Osteoblast (primary cell): ENCODE results near the gene GPR17. TPM values are rescaled to one million over a fixed set of nuclear protein-coding genes. Genes with fewer than 3 reads are reported as not detected.

Experiments
- DNase-seq: peaks from one replicate; pipeline ENCODE4 v3.0.0; 2011; ENCODE audit warnings: low spot score, mixed read lengths; ENCODE audit not compliant: insufficient read length; ENCODE audit errors: missing footprints
- H2AFZ ChIP-seq: 2 replicates; pipeline ENCODE4 v1.6.0; 2011; ENCODE audit warnings: mild to moderate bottlenecking, low read length
- H3K27ac ChIP-seq: 2 replicates; pipeline ENCODE4 v1.5.1; 2011; ENCODE audit warnings: mild to moderate bottlenecking, low read depth, low read length, moderate library complexity
- H3K27me3 ChIP-seq: 2 replicates; pipeline ENCODE4 v1.6.0; 2012; ENCODE audit warnings: mild to moderate bottlenecking, control low read depth, inconsistent platforms, low read length, moderate library complexity; ENCODE audit not compliant: insufficient read depth
- H3K36me3 ChIP-seq: 2 replicates; pipeline ENCODE4 v1.5.1; 2011; ENCODE audit warnings: mild to moderate bottlenecking, low read length, control low read depth, moderate library complexity; ENCODE audit not compliant: insufficient read depth
- H3K4me1 ChIP-seq: 2 replicates; pipeline ENCODE4 v1.5.1; 2011; ENCODE audit warnings: mild to moderate bottlenecking, low read length, control low read depth, moderate library complexity; ENCODE audit not compliant: insufficient read depth
- H3K4me2 ChIP-seq: 2 replicates; pipeline ENCODE4 v1.6.0; 2011; ENCODE audit warnings: mild to moderate bottlenecking, low read length; ENCODE audit not compliant: insufficient read depth
- H3K4me3 ChIP-seq: fragments of 200-600 bp; sonication (generic); 3 replicates; pipeline ENCODE4 v1.5.1; 2012; ENCODE audit warnings: mild to moderate bottlenecking, low read length, inconsistent platforms; ENCODE audit not compliant: insufficient read depth
- H3K79me2 ChIP-seq: 2 replicates; pipeline ENCODE4 v1.6.0; 2012; ENCODE audit warnings: mild to moderate bottlenecking, low read length, control low read depth, inconsistent platforms; ENCODE audit not compliant: insufficient read depth
- H3K9me3 ChIP-seq: 2 replicates; pipeline ENCODE4 v1.5.1; 2011; ENCODE audit warnings: low read depth, low read length, control low read depth
- H4K20me1 ChIP-seq: 2 replicates; pipeline ENCODE4 v1.6.0; 2012; ENCODE audit warnings: mild to moderate bottlenecking, low read length, control low read depth; ENCODE audit not compliant: insufficient read depth
- total RNA-seq: library from RNA; depleted of rRNA; stranded (reverse); fragments of >200 nt; gene quantifications from 2 replicates; pipeline ENCODE4 v1.2.3, GENCODE V29; 2012
- TF ChIP-seq, protein P1 (sequence below): IDR thresholded peaks from 2 replicates; pipeline ENCODE4 v1.5.1; 2011; ENCODE audit warnings: mild to moderate bottlenecking, low read depth, low read length, moderate library complexity; ENCODE audit errors: extremely low read depth

The GPR17 gene
- total RNA-seq, 1 donor, result not detected

- Histone ChIP-seq H3K27ac (peak overlapping the region; percentile 85), H3K27me3 (no peaks in the 10 kb centered on the region), H4K20me1 (no peaks in the 10 kb centered on the region), H3K79me2 (peaks cover 18% of the 10 kb centered on the region), H2AFZ (peak overlapping the region; percentile 96), H3K9me3 (no peaks in the 10 kb centered on the region), H3K4me3 (peak overlapping the region; percentile 83), H3K4me1 (peaks cover 12% of the 10 kb centered on the region), H3K4me2 (peak overlapping the region; percentile 99), H3K36me3 (peaks cover 6% of the 10 kb centered on the region)
- TF ChIP-seq, protein P1, sequence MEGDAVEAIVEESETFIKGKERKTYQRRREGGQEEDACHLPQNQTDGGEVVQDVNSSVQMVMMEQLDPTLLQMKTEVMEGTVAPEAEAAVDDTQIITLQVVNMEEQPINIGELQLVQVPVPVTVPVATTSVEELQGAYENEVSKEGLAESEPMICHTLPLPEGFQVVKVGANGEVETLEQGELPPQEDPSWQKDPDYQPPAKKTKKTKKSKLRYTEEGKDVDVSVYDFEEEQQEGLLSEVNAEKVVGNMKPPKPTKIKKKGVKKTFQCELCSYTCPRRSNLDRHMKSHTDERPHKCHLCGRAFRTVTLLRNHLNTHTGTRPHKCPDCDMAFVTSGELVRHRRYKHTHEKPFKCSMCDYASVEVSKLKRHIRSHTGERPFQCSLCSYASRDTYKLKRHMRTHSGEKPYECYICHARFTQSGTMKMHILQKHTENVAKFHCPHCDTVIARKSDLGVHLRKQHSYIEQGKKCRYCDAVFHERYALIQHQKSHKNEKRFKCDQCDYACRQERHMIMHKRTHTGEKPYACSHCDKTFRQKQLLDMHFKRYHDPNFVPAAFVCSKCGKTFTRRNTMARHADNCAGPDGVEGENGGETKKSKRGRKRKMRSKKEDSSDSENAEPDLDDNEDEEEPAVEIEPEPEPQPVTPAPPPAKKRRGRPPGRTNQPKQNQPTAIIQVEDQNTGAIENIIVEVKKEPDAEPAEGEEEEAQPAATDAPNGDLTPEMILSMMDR, result no peak
- DNase-seq, result peak; percentile 62
These were observed 54.7 kb downstream of the GPR17 start for GRCh38 chr2:127700527-127701192.

DNA sequence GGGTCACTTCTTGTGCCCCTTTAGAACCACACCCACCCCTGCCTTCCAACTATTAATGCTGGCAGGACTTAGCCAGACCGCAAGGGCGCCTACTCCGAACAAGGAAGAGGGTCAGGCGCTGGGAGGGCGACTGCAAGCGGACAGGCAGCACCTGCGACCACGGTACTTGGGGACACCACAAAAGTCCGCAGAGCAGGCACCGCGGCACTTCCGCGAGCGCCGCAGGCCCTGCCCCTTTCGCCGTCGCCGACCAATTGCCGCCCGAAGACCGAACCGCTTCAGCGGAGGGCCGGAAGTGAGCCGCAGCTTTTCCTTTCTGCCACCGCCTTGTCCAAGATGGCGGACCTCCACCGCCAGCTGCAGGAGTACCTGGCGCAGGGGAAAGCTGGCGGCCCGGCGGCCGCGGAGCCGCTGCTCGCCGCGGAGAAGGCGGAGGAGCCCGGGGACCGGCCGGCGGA, 55.3 kb downstream of the GPR17 start, which contains the start of gene SFT2D3:
Gene SFT2D3 (plus strand): TSS at position 305 of the 458 bp plus-strand sequence. CDS start 32 bp downstream, at position 337.
- Histone ChIP-seq H2AFZ (peak within 1 kb of the TSS; percentile 96), H4K20me1 (no peaks in the 10 kb centered on the region), H3K4me1 (peaks cover 7% of the 10 kb centered on the region), H3K79me2 (peaks cover 18% of the 10 kb centered on the region), H3K27me3 (no peaks in the 10 kb centered on the region), H3K4me3 (peak within 1 kb of the TSS; percentile 83), H3K27ac (peak within 1 kb of the TSS; percentile 85), H3K4me2 (peak within 1 kb of the TSS; percentile 99), H3K9me3 (no peaks in the 10 kb centered on the region), H3K36me3 (peaks cover 10% of the 10 kb centered on the region)
- TF ChIP-seq, protein P1, result no peak
- DNase-seq, result peak; percentile 99

DNA sequence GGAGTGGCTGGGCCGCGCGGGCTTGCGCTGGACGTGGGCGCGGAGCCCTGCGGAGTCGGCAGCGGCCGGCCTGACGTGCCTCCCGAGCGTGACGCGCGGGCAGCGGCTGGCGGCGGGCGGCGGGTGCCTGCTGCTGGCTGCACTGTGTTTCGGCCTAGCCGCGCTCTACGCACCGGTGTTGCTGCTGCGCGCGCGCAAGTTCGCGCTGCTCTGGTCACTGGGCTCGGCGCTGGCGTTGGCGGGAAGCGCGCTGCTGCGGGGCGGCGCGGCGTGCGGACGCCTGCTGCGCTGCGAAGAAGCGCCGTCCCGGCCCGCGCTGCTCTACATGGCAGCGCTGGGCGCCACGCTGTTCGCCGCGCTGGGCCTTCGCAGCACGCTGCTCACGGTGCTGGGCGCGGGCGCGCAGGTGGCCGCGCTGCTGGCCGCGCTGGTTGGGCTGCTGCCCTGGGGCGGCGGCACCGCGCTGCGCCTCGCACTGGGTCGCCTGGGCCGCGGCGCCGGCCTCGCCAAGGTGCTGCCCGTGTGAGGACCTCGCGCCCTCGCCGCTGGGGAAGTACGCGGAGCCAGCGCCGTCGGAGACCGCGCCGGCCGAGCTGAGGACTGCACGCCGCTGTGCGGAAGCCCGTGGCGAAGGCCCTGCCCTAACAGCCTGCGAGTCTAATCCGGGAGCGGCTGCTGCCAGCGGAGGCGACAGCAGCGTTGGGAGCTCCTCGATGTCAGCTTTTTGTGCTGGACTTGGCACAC, 55.9 kb downstream of the GPR17 start:
- peaks cover 10% of the 10 kb centered on the region for H3K36me3 ChIP-seq
- peak; percentile 98 for DNase-seq
- peak overlapping the region; percentile 99 for H3K4me2 ChIP-seq
- no peaks in the 10 kb centered on the region for H3K27me3 ChIP-seq
- peak overlapping the region; percentile 83 for H3K4me3 ChIP-seq
- H2AFZ ChIP-seq, result peak overlapping the region; percentile 96
- peaks cover 4% of the 10 kb centered on the region for H3K4me1 ChIP-seq
- no peaks in the 10 kb centered on the region for H4K20me1 ChIP-seq
- peaks cover 18% of the 10 kb centered on the region for H3K79me2 ChIP-seq
- H3K27ac ChIP-seq, result peak overlapping the region; percentile 85
- no peaks in the 10 kb centered on the region for H3K9me3 ChIP-seq
- TF ChIP-seq, protein P1, result no peak

Other genes with a start within 250 kb of the GPR17 start
- 0.29 TPM in 1 of 2 replicates, not detected in the other for gene PROC, start 227.7 kb upstream of the GPR17 start, total RNA-seq
- 28.3 and 36.6 TPM in 2 replicates for gene IWS1, start 119.7 kb upstream of the GPR17 start, total RNA-seq
- under 0.01 TPM in 2 replicates for gene MYO7B, start 110.5 kb upstream of the GPR17 start, total RNA-seq
- 11.2 and 14.8 TPM in 2 replicates for gene LIMS2, start 29.4 kb downstream of the GPR17 start, total RNA-seq
- 5.8 and 6.5 TPM in 2 replicates for gene SFT2D3, start 55.3 kb downstream of the GPR17 start, total RNA-seq
- 25.7 and 29.8 TPM in 2 replicates for gene WDR33, start 165.0 kb downstream of the GPR17 start, total RNA-seq
- gene POLR2D, start 212.0 kb downstream of the GPR17 start, total RNA-seq, result 13.0 and 15.9 TPM in 2 replicates
- gene AMMECR1L, start 239.8 kb downstream of the GPR17 start, total RNA-seq, result 15.0 and 15.6 TPM in 2 replicates